Astrocyte (in vitro differentiated cells and primary cell): ENCODE results near the gene NECAP2. TPM values are rescaled to one million over a fixed set of nuclear protein-coding genes. Genes with fewer than 3 reads are reported as not detected.

Experiments used
- DNase-seq: peaks from one replicate; pipeline ENCODE4 v3.0.0-alpha.2; 2010; ENCODE audit warnings: low read depth
- FAIRE-seq: peaks from 2 replicates; lab custom pipeline; 2011; peaks lifted over from hg19 to GRCh38; lab: Jason Lieb, UNC
- H2AFZ ChIP-seq: 2 replicates; pipeline ENCODE4 v1.6.0; 2012; ENCODE audit warnings: low read depth, low read length, inconsistent platforms
- H3K27ac ChIP-seq: 2 replicates; pipeline ENCODE4 v1.5.1; 2011; ENCODE audit warnings: low read depth, low read length, inconsistent platforms
- H3K27me3 ChIP-seq: 2 replicates; pipeline ENCODE4 v1.6.0; 2011; ENCODE audit warnings: low read length, inconsistent platforms; ENCODE audit not compliant: insufficient read depth
- H3K36me3 ChIP-seq: 2 replicates; pipeline ENCODE4 v1.5.1; 2011; ENCODE audit warnings: low read length, inconsistent platforms; ENCODE audit not compliant: insufficient read depth
- H3K4me1 ChIP-seq: 2 replicates; pipeline ENCODE4 v1.5.1; 2011; ENCODE audit warnings: low read length, inconsistent platforms; ENCODE audit not compliant: insufficient read depth
- H3K4me2 ChIP-seq: 2 replicates; pipeline ENCODE4 v1.6.0; 2012; ENCODE audit warnings: low read length, inconsistent platforms
- H3K4me3 ChIP-seq: 2 replicates; pipeline ENCODE4 v1.5.1; 2011; ENCODE audit warnings: low read depth, mild to moderate bottlenecking, low read length, inconsistent platforms; ENCODE audit not compliant: insufficient read depth
- H3K79me2 ChIP-seq: 2 replicates; pipeline ENCODE4 v1.6.0; 2012; ENCODE audit warnings: mild to moderate bottlenecking, low read length, inconsistent platforms; ENCODE audit not compliant: insufficient read depth
- H3K9ac ChIP-seq: 2 replicates; pipeline ENCODE4 v1.6.0; 2012; ENCODE audit warnings: mild to moderate bottlenecking, low read length, inconsistent platforms
- H3K9me3 ChIP-seq: 2 replicates; pipeline ENCODE4 v1.5.1; 2012; ENCODE audit warnings: low read depth, mild to moderate bottlenecking, low read length, inconsistent platforms; ENCODE audit not compliant: insufficient read depth
- H4K20me1 ChIP-seq: 2 replicates; pipeline ENCODE4 v1.6.0; 2012; ENCODE audit warnings: low read length, inconsistent platforms; ENCODE audit not compliant: insufficient read depth
- H3K27ac Mint-ChIP-seq: one replicate; pipeline ENCODE4 v1.8.0; 2021; ENCODE audit warnings: mild to moderate bottlenecking, mixed read lengths; ENCODE audit not compliant: unreplicated experiment
- H3K27me3 Mint-ChIP-seq: one replicate; pipeline ENCODE4 v1.8.0; 2021; ENCODE audit warnings: low read depth, mixed read lengths; ENCODE audit not compliant: unreplicated experiment
- H3K36me3 Mint-ChIP-seq: one replicate; pipeline ENCODE4 v1.8.0; 2021; ENCODE audit warnings: low read depth, mixed read lengths; ENCODE audit not compliant: unreplicated experiment
- H3K4me1 Mint-ChIP-seq: one replicate; pipeline ENCODE4 v1.8.0; 2021; ENCODE audit warnings: low read depth, mixed read lengths; ENCODE audit not compliant: unreplicated experiment
- H3K4me3 Mint-ChIP-seq: one replicate; pipeline ENCODE4 v1.8.0; 2021; ENCODE audit warnings: mild to moderate bottlenecking, moderate library complexity, mixed read lengths; ENCODE audit not compliant: unreplicated experiment
- H3K9me3 Mint-ChIP-seq: one replicate; pipeline ENCODE4 v1.8.0; 2021; ENCODE audit warnings: mild to moderate bottlenecking, mixed read lengths; ENCODE audit not compliant: unreplicated experiment
- CTCF ChIP-seq: IDR thresholded peaks from 2 replicates; pipeline ENCODE4 v1.5.1; 2011; ENCODE audit warnings: low read depth, mild to moderate bottlenecking, inconsistent platforms, low read length, moderate library complexity; ENCODE audit not compliant: insufficient read depth
- EZH2 ChIP-seq: IDR thresholded peaks from 2 replicates; pipeline ENCODE4 v1.6.1; 2012; ENCODE audit warnings: mild to moderate bottlenecking, low read length, inconsistent platforms; ENCODE audit not compliant: insufficient read depth
- total RNA-seq: library from RNA; stranded (reverse); gene quantifications from 2 replicates; pipeline ENCODE4 v1.2.1, GENCODE V29; 2021

NECAP2 gene
- total RNA-seq, 1 donor from 2014 or later: 80.9 TPM

GRCh38 chr1:16392740-16393569 lies 47.6 kb upstream of the NECAP2 start:
- H3K4me1 Mint-ChIP-seq: peaks cover 43% of the 10 kb centered on the region

GRCh38 chr1:16393570-16394521 lies 46.7 kb upstream of the NECAP2 start:
- H3K9me3 ChIP-seq: no peaks in the 10 kb centered on the region
- no peak overlapping the region for H3K4me3 Mint-ChIP-seq
- no peaks in the 10 kb centered on the region for H3K9me3 Mint-ChIP-seq
- no peak overlapping the region for H3K4me2 ChIP-seq
- FAIRE-seq: no peak
- H3K79me2 ChIP-seq: peaks cover 80% of the 10 kb centered on the region
- no peaks in the 10 kb centered on the region for H3K27me3 ChIP-seq
- H3K4me1 ChIP-seq: peaks cover 16% of the 10 kb centered on the region
- no peaks in the 10 kb centered on the region for H3K27me3 Mint-ChIP-seq
- H3K4me1 Mint-ChIP-seq: peaks cover 43% of the 10 kb centered on the region
- H3K27ac ChIP-seq: no peak overlapping the region
- H3K36me3 ChIP-seq: peaks cover 6% of the 10 kb centered on the region
- DNase-seq: no peak
- no peak overlapping the region for H3K9ac ChIP-seq
- H3K27ac Mint-ChIP-seq: peak overlapping the region; percentile 26
- H3K36me3 Mint-ChIP-seq: peaks cover 17% of the 10 kb centered on the region
- peaks cover 75% of the 10 kb centered on the region for H4K20me1 ChIP-seq
- H2AFZ ChIP-seq: no peak overlapping the region
- TF ChIP-seq CTCF (no peak), EZH2 (no peak)
- no peak overlapping the region for H3K4me3 ChIP-seq

More at GRCh38 chr1:16392740-16393569, 47.6 kb upstream of the NECAP2 start:
- Histone ChIP-seq H3K9ac (no peak overlapping the region), H3K27me3 (no peaks in the 10 kb centered on the region), H4K20me1 (peaks cover 84% of the 10 kb centered on the region), H3K4me2 (no peak overlapping the region), H3K4me1 (peaks cover 16% of the 10 kb centered on the region), H3K36me3 (peaks cover 6% of the 10 kb centered on the region), H3K79me2 (peaks cover 89% of the 10 kb centered on the region), H2AFZ (no peak overlapping the region), H3K9me3 (no peaks in the 10 kb centered on the region), H3K27ac (no peak overlapping the region), H3K4me3 (no peak overlapping the region)
- Mint-ChIP-seq H3K36me3 (peaks cover 17% of the 10 kb centered on the region), H3K27ac (peak overlapping the region; percentile 2), H3K4me3 (no peak overlapping the region), H3K27me3 (no peaks in the 10 kb centered on the region), H3K9me3 (peaks cover 2% of the 10 kb centered on the region)
- DNase-seq (no peak), FAIRE-seq (no peak)
- TF ChIP-seq CTCF: no peak
- no peak for TF ChIP-seq EZH2
